ENCODE measurements around the gene MEAF6.

DNA sequence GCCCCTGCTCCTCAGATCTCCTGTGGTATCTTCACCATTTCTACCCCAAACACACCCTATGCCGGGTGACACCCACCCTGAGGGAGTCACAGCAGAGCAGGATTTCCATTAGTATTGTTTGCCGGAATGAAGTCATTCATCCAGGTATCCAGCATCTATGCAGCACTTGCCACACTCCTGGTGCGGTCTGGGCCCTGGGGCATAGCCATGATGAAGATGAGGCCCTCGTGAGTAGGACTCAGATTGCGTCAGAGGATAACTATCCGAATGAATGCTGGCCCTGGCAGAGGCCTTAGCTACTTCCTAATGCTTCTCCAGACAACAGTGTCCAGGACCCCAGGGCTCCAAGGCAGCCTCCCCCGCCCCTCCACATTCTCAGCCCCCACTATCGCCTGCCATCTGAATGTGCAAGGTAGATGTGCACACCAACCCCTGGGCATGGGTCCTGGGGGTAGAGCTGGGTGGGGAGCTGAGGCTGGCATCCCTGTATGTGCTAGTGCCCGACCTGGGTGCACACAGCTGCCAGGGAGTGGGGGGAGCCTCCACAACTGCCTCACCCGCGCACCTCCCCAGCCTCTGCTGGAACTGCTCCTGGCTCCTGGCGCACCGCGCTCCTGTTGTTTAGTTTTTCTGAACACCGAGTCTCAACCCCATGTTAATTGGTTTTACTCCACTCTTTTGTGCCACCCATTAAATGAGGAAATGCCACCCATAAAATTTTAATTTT lies 65.7 kb downstream of the MEAF6 start:
- no peak for TF ChIP-seq RAD21 (IDR thresholded peaks at IDR 0.05; ENCODE audit: low read depth)
- no peak for TF ChIP-seq EP300 (IDR thresholded peaks at IDR 0.05; ENCODE audit: borderline replicate concordance)
- TF ChIP-seq YY1 (IDR thresholded peaks at IDR 0.05; ENCODE audit: low read depth): no peak
- TF ChIP-seq, protein P1, sequence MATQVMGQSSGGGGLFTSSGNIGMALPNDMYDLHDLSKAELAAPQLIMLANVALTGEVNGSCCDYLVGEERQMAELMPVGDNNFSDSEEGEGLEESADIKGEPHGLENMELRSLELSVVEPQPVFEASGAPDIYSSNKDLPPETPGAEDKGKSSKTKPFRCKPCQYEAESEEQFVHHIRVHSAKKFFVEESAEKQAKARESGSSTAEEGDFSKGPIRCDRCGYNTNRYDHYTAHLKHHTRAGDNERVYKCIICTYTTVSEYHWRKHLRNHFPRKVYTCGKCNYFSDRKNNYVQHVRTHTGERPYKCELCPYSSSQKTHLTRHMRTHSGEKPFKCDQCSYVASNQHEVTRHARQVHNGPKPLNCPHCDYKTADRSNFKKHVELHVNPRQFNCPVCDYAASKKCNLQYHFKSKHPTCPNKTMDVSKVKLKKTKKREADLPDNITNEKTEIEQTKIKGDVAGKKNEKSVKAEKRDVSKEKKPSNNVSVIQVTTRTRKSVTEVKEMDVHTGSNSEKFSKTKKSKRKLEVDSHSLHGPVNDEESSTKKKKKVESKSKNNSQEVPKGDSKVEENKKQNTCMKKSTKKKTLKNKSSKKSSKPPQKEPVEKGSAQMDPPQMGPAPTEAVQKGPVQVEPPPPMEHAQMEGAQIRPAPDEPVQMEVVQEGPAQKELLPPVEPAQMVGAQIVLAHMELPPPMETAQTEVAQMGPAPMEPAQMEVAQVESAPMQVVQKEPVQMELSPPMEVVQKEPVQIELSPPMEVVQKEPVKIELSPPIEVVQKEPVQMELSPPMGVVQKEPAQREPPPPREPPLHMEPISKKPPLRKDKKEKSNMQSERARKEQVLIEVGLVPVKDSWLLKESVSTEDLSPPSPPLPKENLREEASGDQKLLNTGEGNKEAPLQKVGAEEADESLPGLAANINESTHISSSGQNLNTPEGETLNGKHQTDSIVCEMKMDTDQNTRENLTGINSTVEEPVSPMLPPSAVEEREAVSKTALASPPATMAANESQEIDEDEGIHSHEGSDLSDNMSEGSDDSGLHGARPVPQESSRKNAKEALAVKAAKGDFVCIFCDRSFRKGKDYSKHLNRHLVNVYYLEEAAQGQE (IDR thresholded peaks at IDR 0.05; ENCODE audit: low read depth): no peak
- no peak for TF ChIP-seq TCF12 (IDR thresholded peaks at IDR 0.05; ENCODE audit: low read depth)
- TF ChIP-seq, protein P2, sequence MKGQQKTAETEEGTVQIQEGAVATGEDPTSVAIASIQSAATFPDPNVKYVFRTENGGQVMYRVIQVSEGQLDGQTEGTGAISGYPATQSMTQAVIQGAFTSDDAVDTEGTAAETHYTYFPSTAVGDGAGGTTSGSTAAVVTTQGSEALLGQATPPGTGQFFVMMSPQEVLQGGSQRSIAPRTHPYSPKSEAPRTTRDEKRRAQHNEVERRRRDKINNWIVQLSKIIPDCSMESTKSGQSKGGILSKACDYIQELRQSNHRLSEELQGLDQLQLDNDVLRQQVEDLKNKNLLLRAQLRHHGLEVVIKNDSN (IDR thresholded peaks at IDR 0.05): no peak
- no peak for TF ChIP-seq ZBTB7A (IDR thresholded peaks at IDR 0.05; ENCODE audit: low read depth)
- TF ChIP-seq NFIC (IDR thresholded peaks at IDR 0.05): no peak
- TF ChIP-seq TAF1 (IDR thresholded peaks at IDR 0.05; ENCODE audit: low read depth): no peak
- no peak for TF ChIP-seq CEBPB (IDR thresholded peaks at IDR 0.05)
- no peak for TF ChIP-seq CREB1 (IDR thresholded peaks at IDR 0.05; ENCODE audit: low read depth)
- TF ChIP-seq TEAD4 (IDR thresholded peaks at IDR 0.05): no peak
- TF ChIP-seq FOXM1 (IDR thresholded peaks at IDR 0.05; ENCODE audit: borderline replicate concordance, low read depth): no peak
